Hepatocyte (in vitro differentiated cells): ENCODE data around the gene ATP6V0B. TPM values are rescaled to one million over a fixed set of nuclear protein-coding genes. Genes with fewer than 3 reads are reported as not detected.
A peak's percentile ranks its signal among the peaks of the same experiment; 100 is the strongest.

ENCODE experiments used
- DNase-seq: peaks from one replicate; pipeline ENCODE4 v3.0.0-alpha.2; 2016; ENCODE audit warnings: low spot score
- H2AFZ ChIP-seq: fragments of 200-600 bp; sonication (generic); 2 replicates; pipeline ENCODE4 v1.6.0; 2016; ENCODE audit warnings: antibody characterized with exemption, mild to moderate bottlenecking
- H3K27ac ChIP-seq: fragments of 200-600 bp; sonication (generic); 2 replicates; pipeline ENCODE4 v1.5.1; 2016; ENCODE audit warnings: mild to moderate bottlenecking
- H3K27me3 ChIP-seq: fragments of 200-600 bp; sonication (generic); 2 replicates; pipeline ENCODE4 v1.6.1; 2016
- H3K36me3 ChIP-seq: fragments of 200-600 bp; sonication (generic); replicated peaks from 2 replicates; pipeline ENCODE4 v1.5.1; 2016; ENCODE audit warnings: low read depth; ENCODE audit not compliant: insufficient read depth
- H3K4me1 ChIP-seq: fragments of 200-600 bp; sonication (generic); 2 replicates; pipeline ENCODE4 v1.5.1; 2016; ENCODE audit warnings: mild to moderate bottlenecking, moderate library complexity; ENCODE audit not compliant: insufficient read depth
- H3K4me2 ChIP-seq: fragments of 200-600 bp; sonication (generic); 2 replicates; pipeline ENCODE4 v1.6.0; 2016
- H3K4me3 ChIP-seq: fragments of 200-600 bp; sonication (generic); 2 replicates; pipeline ENCODE4 v1.5.1; 2016; ENCODE audit warnings: mild to moderate bottlenecking
- H3K79me2 ChIP-seq: fragments of 200-600 bp; sonication (generic); 2 replicates; pipeline ENCODE4 v1.6.0; 2017; ENCODE audit warnings: mild to moderate bottlenecking
- H3K9me2 ChIP-seq: fragments of 200-600 bp; sonication (generic); replicated peaks from 2 replicates; pipeline ENCODE4 v1.6.0; 2017; ENCODE audit warnings: mild to moderate bottlenecking; ENCODE audit not compliant: insufficient read depth
- H3K9me3 ChIP-seq: fragments of 200-600 bp; sonication (generic); 2 replicates; pipeline ENCODE4 v1.5.1; 2016; ENCODE audit warnings: low read depth, mild to moderate bottlenecking
- H4K20me1 ChIP-seq: fragments of 200-600 bp; sonication (generic); 2 replicates; pipeline ENCODE4 v1.6.0; 2016; ENCODE audit warnings: mild to moderate bottlenecking; ENCODE audit not compliant: insufficient read depth, poor library complexity, severe bottlenecking
- CTCF ChIP-seq: fragments of 200-600 bp; sonication (generic); IDR thresholded peaks from 2 replicates; pipeline ENCODE4 v1.5.1; 2016; ENCODE audit warnings: antibody characterized with exemption, mild to moderate bottlenecking; ENCODE audit not compliant: poor library complexity
- EZH2 ChIP-seq: fragments of 200-600 bp; sonication (generic); IDR thresholded peaks from 2 replicates; pipeline ENCODE4 v1.6.1; 2016; ENCODE audit warnings: antibody characterized with exemption, mild to moderate bottlenecking, borderline replicate concordance
- EZH2phosphoT487 ChIP-seq: fragments of 200-600 bp; sonication (generic); IDR thresholded peaks from one replicate; pipeline ENCODE4 v1.6.1; 2018; ENCODE audit warnings: antibody characterized with exemption, mild to moderate bottlenecking, low read depth, moderate library complexity; ENCODE audit not compliant: unreplicated experiment, severe bottlenecking
- WGBS: methylation state at CpG from one replicate; pipeline ENCODE4 v1.1.6; 2016; ENCODE audit warnings: low lambda C conversion rate; ENCODE audit errors: missing lambda C conversion rate; 5-methylcytosine and 5-hydroxymethylcytosine counted together
- polyA plus RNA-seq: library from polyadenylated mRNA; unstranded; fragments of >200 nt; fragmentation: Nextera tagmentation; extraction: Ambion mirVana; gene quantifications from 2 replicates; pipeline ENCODE4 v1.2.1, GENCODE V29; 2016
- total RNA-seq: library from RNA; depleted of rRNA; stranded (reverse); fragments of >200 nt; gene quantifications from 2 replicates; pipeline ENCODE4 v1.2.3, GENCODE V29; 2014

ATP6V0B gene
- total and polyA plus RNA-seq, 2 experiments from 2014 or later: 195 to 366 TPM

GRCh38 chr1:43947061-43947873 is 27.5 kb upstream of the ATP6V0B start:
- no peaks in the 10 kb centered on the region for H4K20me1 ChIP-seq
- H3K79me2 ChIP-seq: peaks cover 41% of the 10 kb centered on the region
- peak overlapping the region; percentile 97 for H3K27ac ChIP-seq
- peak overlapping the region; percentile 53 for H3K4me3 ChIP-seq
- no peak for DNase-seq
- no peaks in the 10 kb centered on the region for H3K9me2 ChIP-seq
- 12% methylated on average over 26 of the region's 27 CpGs for WGBS
- peaks cover 11% of the 10 kb centered on the region for H3K4me1 ChIP-seq
- TF ChIP-seq CTCF (no peak), EZH2phosphoT487 (no peak), EZH2 (no peak)
- peak overlapping the region; percentile 100 for H3K4me2 ChIP-seq
- H3K27me3 ChIP-seq: no peaks in the 10 kb centered on the region
- no peaks in the 10 kb centered on the region for H3K9me3 ChIP-seq
- H3K36me3 ChIP-seq: no peaks in the 10 kb centered on the region
- peak overlapping the region; percentile 46 for H2AFZ ChIP-seq

- H3K4me2 ChIP-seq: peak overlapping the region; percentile 100
These were observed 26.8 kb upstream of the ATP6V0B start for GRCh38 chr1:43947874-43948437.

GRCh38 chr1:43949678-43950077 is 25.1 kb upstream of the ATP6V0B start:
- TF ChIP-seq EZH2phosphoT487: no peak
- TF ChIP-seq EZH2: no peak
- no peak for TF ChIP-seq CTCF
- WGBS: 73% methylated on average over 13 of the region's 13 CpGs
- H4K20me1 ChIP-seq: no peaks in the 10 kb centered on the region
- no peaks in the 10 kb centered on the region for H3K9me2 ChIP-seq
- H3K9me3 ChIP-seq: no peaks in the 10 kb centered on the region
- no peak overlapping the region for H2AFZ ChIP-seq
- no peaks in the 10 kb centered on the region for H3K36me3 ChIP-seq
- H3K4me3 ChIP-seq: no peak overlapping the region
- no peak overlapping the region for H3K4me2 ChIP-seq
- no peak for DNase-seq
- no peak overlapping the region for H3K27ac ChIP-seq
- H3K4me1 ChIP-seq: peaks cover 11% of the 10 kb centered on the region
- peaks cover 45% of the 10 kb centered on the region for H3K79me2 ChIP-seq
- no peaks in the 10 kb centered on the region for H3K27me3 ChIP-seq

More at GRCh38 chr1:43947874-43948437, 26.8 kb upstream of the ATP6V0B start:
- 46% methylated on average over 3 of the region's 3 CpGs for WGBS
- no peaks in the 10 kb centered on the region for H3K9me2 ChIP-seq
- no peaks in the 10 kb centered on the region for H3K9me3 ChIP-seq
- no peaks in the 10 kb centered on the region for H4K20me1 ChIP-seq
- no peaks in the 10 kb centered on the region for H3K27me3 ChIP-seq
- H3K36me3 ChIP-seq: no peaks in the 10 kb centered on the region
- peaks cover 11% of the 10 kb centered on the region for H3K4me1 ChIP-seq
- H3K4me3 ChIP-seq: peak overlapping the region; percentile 53
- no peak for DNase-seq
- peaks cover 42% of the 10 kb centered on the region for H3K79me2 ChIP-seq
- no peak overlapping the region for H2AFZ ChIP-seq
- TF ChIP-seq CTCF (no peak), EZH2phosphoT487 (no peak), EZH2 (no peak)
- no peak overlapping the region for H3K27ac ChIP-seq
